Thoracic aorta (tissue), 2 donors: ENCODE measurements around the gene LRRIQ1. TPM values are rescaled to one million over a fixed set of nuclear protein-coding genes. Genes with fewer than 3 reads are reported as not detected.
"Not testable (repeated sequence)": the region's sequence is repeated elsewhere in the genome, so short reads cannot be mapped to it uniquely, and the experiment has no call there.

ENCODE experiments used
- ATAC-seq: fragments of 150-250 bp; one replicate; pipeline ENCODE4 v1.8.0; 2017; ENCODE audit warnings: low read depth; ENCODE audit not compliant: insufficient number of reproducible peaks, low FRiP score
- DNase-seq: peaks from one replicate; pipeline ENCODE4 v3.0.0-alpha.2; 2020; ENCODE audit warnings: low spot score
- H3K27ac ChIP-seq, 2 donors: fragments of 200-600 bp; sonication (generic); 1 replicate in 1 of 2; 2 replicates in 1 of 2; pipeline ENCODE4 v1.5.1; 2016; ENCODE audit warnings: mild to moderate bottlenecking in 2 of 2, moderate library complexity in 2 of 2
- H3K27me3 ChIP-seq: fragments of 200-600 bp; sonication (generic); replicated peaks from 2 replicates; pipeline ENCODE4 v1.6.0; 2016; ENCODE audit warnings: mild to moderate bottlenecking; ENCODE audit not compliant: insufficient read depth
- H3K36me3 ChIP-seq: fragments of 200-600 bp; sonication (generic); one replicate; pipeline ENCODE4 v1.5.1; 2016
- H3K4me1 ChIP-seq, 2 donors: fragments of 200-600 bp; sonication (generic); 1 replicate in 1 of 2; 2 replicates in 1 of 2; pipeline versions ENCODE4 v1.5.1 to v1.6.0; 2016; ENCODE audit warnings: low read depth in 2 of 2, mild to moderate bottlenecking in 1 of 2; ENCODE audit not compliant: control insufficient read depth in 1 of 2
- H3K4me3 ChIP-seq: fragments of 200-600 bp; sonication (generic); 2 replicates; pipeline ENCODE4 v1.5.1; 2016; ENCODE audit warnings: mild to moderate bottlenecking
- H3K9me3 ChIP-seq: fragments of 200-600 bp; sonication (generic); 2 replicates; pipeline ENCODE4 v1.5.1; 2016
- CTCF ChIP-seq: fragments of 200-600 bp; sonication (generic); IDR thresholded peaks from one replicate; pipeline ENCODE4 v1.5.1; 2019; ENCODE audit warnings: antibody characterized with exemption
- total RNA-seq, 2 donors: library from RNA; depleted of rRNA; stranded (reverse); fragments of >200 nt; gene quantifications; one replicate each; pipeline versions ENCODE4 v1.1.0 to v1.2.3, GENCODE V29; 2016

LRRIQ1 gene
- total RNA-seq, 2 donors from 2014 or later, result 0.42 TPM; not detected in 1

DNA sequence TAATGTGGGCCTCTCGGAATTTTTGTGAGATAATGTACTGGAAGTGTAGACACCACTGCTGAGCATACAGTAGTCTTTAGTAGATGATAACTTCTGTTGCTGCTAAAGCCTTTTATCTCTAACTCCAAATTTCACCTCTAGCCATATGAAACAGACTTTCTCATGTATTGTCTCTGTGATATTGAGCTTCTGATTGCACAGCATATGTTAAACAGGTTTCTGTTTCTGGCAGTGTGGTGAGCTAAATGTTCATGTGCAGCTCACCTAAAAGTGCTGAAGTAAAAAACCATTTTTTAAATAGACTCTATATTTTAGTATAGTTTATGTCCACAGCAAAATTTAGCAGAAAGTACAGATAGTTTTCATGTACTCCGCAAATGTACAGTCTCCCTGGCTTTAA, 154.6 kb downstream of the LRRIQ1 start:
- no peaks in the 10 kb centered on the region for H3K4me1 ChIP-seq
- no peak for TF ChIP-seq CTCF
- no peaks in the 10 kb centered on the region for H3K36me3 ChIP-seq
- no peaks in the 10 kb centered on the region for H3K27me3 ChIP-seq
- no peak overlapping the region for H3K4me3 ChIP-seq
- no peak for DNase-seq
- no peak overlapping the region for H3K27ac ChIP-seq
- no peak for ATAC-seq
- H3K9me3 ChIP-seq, result no peaks in the 10 kb centered on the region

- DNase-seq, H3K4me3 ChIP-seq, H3K27ac ChIP-seq, H3K27me3 ChIP-seq, H3K36me3 ChIP-seq, H3K4me1 ChIP-seq, H3K9me3 ChIP-seq, ATAC-seq: not testable (repeated sequence)
Measured at GRCh38 chr12:85203809-85204208, 167.7 kb downstream of the LRRIQ1 start.

DNA sequence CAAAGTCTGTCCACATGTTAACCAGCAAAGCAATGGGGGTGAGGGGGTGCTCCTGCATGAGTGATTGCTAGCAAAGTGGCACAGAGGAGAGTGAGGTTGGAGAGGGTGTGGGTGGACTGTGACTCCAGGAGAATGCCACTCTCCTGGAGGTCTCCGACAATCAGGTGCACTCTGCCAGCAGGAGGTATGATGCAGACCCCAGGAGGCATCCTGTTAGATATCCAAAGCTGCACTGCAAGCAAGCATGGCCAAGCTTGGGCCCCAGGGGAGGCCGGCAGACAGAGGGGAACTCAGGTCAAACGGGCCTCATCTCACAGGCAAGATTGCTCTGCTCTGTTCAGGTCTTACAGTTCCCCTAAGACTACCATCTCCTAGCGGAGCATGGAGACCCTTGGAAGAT, 170.4 kb downstream of the LRRIQ1 start:
- ATAC-seq (no peak), DNase-seq (no peak)
- H3K27ac ChIP-seq, result no peak overlapping the region
- TF ChIP-seq CTCF, result no peak
- no peaks in the 10 kb centered on the region for H3K36me3 ChIP-seq
- no peak overlapping the region for H3K4me3 ChIP-seq
- no peaks in the 10 kb centered on the region for H3K9me3 ChIP-seq
- H3K4me1 ChIP-seq, result no peaks in the 10 kb centered on the region
- H3K27me3 ChIP-seq, result no peaks in the 10 kb centered on the region

DNA sequence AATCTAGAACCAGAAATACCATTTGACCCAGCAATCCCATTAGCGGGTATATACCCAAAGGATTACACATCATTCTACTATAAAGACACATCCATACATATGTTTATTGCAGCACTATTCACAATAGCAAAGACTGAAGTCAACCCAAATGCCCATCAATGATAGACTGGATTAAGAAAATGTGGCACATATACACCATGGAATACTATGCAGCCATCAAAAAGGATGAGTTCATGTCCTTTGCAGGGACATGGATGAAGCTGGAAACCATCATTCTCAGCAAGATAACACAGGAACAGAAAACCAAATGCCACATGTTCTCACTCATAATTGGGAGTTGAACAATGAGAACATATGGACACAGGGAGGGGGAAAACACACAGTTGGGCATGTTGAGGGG, 188.2 kb downstream of the LRRIQ1 start:
- H3K4me1 ChIP-seq, DNase-seq, H3K4me3 ChIP-seq, H3K9me3 ChIP-seq, H3K27me3 ChIP-seq, H3K27ac ChIP-seq, ATAC-seq, H3K36me3 ChIP-seq: not testable (repeated sequence)

DNA sequence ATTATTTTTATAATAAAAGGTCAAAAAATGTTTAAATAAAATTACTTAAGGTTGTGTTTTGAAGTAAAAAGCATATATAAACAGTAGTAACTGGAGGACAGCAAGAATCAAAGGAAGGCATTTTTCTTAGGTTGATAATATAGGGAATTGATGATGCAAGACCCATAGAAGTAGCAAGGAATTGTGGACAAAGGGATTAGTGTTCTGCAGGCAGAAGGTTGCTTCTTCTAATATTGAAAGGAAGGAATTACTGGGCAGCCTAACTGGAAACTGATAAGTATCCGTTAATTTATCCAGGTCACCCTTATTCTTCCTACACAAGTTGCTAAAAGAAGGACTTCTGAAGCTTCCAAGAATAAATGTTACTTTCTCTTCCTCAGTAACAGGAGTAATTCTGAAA, 189.3 kb downstream of the LRRIQ1 start:
- no peaks in the 10 kb centered on the region for H3K27me3 ChIP-seq
- DNase-seq (no peak), ATAC-seq (no peak)
- no peak overlapping the region for H3K4me3 ChIP-seq
- H3K27ac ChIP-seq, result no peak overlapping the region
- H3K4me1 ChIP-seq, result no peaks in the 10 kb centered on the region
- no peak for TF ChIP-seq CTCF
- no peaks in the 10 kb centered on the region for H3K9me3 ChIP-seq
- no peaks in the 10 kb centered on the region for H3K36me3 ChIP-seq

- no peak overlapping the region for H3K4me3 ChIP-seq
- H3K4me1 ChIP-seq, result no peaks in the 10 kb centered on the region
- no peak for TF ChIP-seq CTCF
- H3K36me3 ChIP-seq, result no peaks in the 10 kb centered on the region
- no peak overlapping the region for H3K27ac ChIP-seq
- H3K9me3 ChIP-seq, result no peaks in the 10 kb centered on the region
- ATAC-seq, result no peak
- no peaks in the 10 kb centered on the region for H3K27me3 ChIP-seq
- DNase-seq, result no peak
Measured at GRCh38 chr12:85237327-85237726, 201.2 kb downstream of the LRRIQ1 start.
